SU-DHL-6 (cell line): Measurements from ENCODE around the gene CDC16.

Experiments used
- H2AFZ ChIP-seq: fragments of 200-600 bp; sonication (generic); 2 replicates; pipeline ENCODE4 v1.6.1; 2014; ENCODE audit warnings: low read depth, mild to moderate bottlenecking, moderate library complexity, mixed read lengths, antibody characterized with exemption, low read length; ENCODE audit not compliant: severe bottlenecking
- H3F3A ChIP-seq: fragments of 200-600 bp; shearing (Covaris generic); 2 replicates; pipeline ENCODE4 v1.6.0; 2016; ENCODE audit warnings: antibody characterized with exemption, mild to moderate bottlenecking; ENCODE audit not compliant: insufficient read depth
- H3K27ac ChIP-seq: fragments of 200-600 bp; sonication (generic); 2 replicates; pipeline ENCODE4 v1.5.1; 2016; ENCODE audit warnings: low read depth, mild to moderate bottlenecking, low read length, moderate library complexity, mixed read lengths
- H3K27me3 ChIP-seq: fragments of 200-600 bp; sonication (generic), shearing (Covaris generic); 2 replicates; pipeline ENCODE4 v1.6.0; 2014; ENCODE audit warnings: mild to moderate bottlenecking, low read length
- H3K36me3 ChIP-seq: fragments of 200-600 bp; sonication (generic); 2 replicates; pipeline ENCODE4 v1.6.1; 2014; ENCODE audit warnings: mild to moderate bottlenecking, low read length, mixed read lengths
- H3K4me2 ChIP-seq: fragments of 300-600, 200-600 bp; shearing (Covaris generic), sonication (generic); 2 replicates; pipeline ENCODE4 v1.6.0; 2014; ENCODE audit warnings: low read length, low read depth, mild to moderate bottlenecking; ENCODE audit not compliant: poor library complexity, severe bottlenecking
- H3K4me3 ChIP-seq: fragments of 200-600 bp; sonication (generic); 2 replicates; pipeline ENCODE4 v1.5.1; 2014; ENCODE audit warnings: antibody characterized with exemption, low read length, mild to moderate bottlenecking, mixed read lengths; ENCODE audit not compliant: insufficient read depth, poor library complexity, severe bottlenecking
- H3K79me2 ChIP-seq: fragments of 200-600 bp; sonication (generic); 2 replicates; pipeline ENCODE4 v1.6.1; 2014; ENCODE audit warnings: mild to moderate bottlenecking, low read length, moderate library complexity; ENCODE audit not compliant: insufficient read depth
- H3K9ac ChIP-seq: fragments of 200-600 bp; sonication (generic); 2 replicates; pipeline ENCODE4 v1.7.0; 2014; ENCODE audit warnings: mild to moderate bottlenecking, low read length
- H3K9me2 ChIP-seq: fragments of 200-600 bp; sonication (generic); replicated peaks from 2 replicates; pipeline ENCODE4 v1.6.1; 2014; ENCODE audit warnings: low read length; ENCODE audit not compliant: insufficient read depth
- H3K9me3 ChIP-seq: fragments of 200-600 bp; sonication (generic); 2 replicates; pipeline ENCODE4 v1.6.1; 2014; ENCODE audit warnings: low read length, mixed read lengths; ENCODE audit not compliant: insufficient read depth
- H4K20me1 ChIP-seq: fragments of 200-600 bp; sonication (generic); 2 replicates; pipeline ENCODE4 v1.6.1; 2014; ENCODE audit warnings: low read depth, mild to moderate bottlenecking, antibody characterized with exemption, low read length, moderate library complexity, mixed read lengths
- EZH2phosphoT487 ChIP-seq: fragments of 200-600 bp; sonication (generic), shearing (Covaris generic); conservative IDR thresholded peaks from 2 replicates; pipeline ENCODE4 v1.6.1; 2018; ENCODE audit warnings: mild to moderate bottlenecking, antibody characterized with exemption, low read length, moderate library complexity, mixed read lengths
- TF ChIP-seq, protein P1 (sequence below): fragments of 200-600 bp; sonication (generic); IDR thresholded peaks from one replicate; pipeline ENCODE4 v1.5.1; 2017; ENCODE audit warnings: antibody characterized with exemption, mild to moderate bottlenecking, low read length, moderate library complexity; ENCODE audit not compliant: insufficient read depth, poor library complexity, severe bottlenecking

CDC16 gene

DNA sequence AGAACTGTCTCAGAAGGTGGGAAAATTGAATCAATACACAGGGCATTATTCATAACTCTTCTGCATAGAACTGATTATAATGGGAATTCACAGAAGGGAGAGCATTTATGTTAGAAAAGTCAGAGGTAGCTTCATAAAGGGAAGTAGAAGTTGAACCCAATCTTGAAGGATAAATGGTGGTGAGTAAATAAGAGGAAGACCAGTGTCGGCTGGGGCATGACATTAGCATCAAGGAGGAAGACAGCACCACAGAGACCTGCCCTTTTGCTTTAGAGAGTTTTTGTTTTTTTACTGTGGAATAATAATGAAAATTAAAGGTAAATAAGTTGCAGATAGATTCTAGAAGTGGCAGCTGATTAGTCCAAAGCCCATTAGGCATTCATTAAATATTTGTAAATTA lies 21.9 kb downstream of the CDC16 start:
- Histone ChIP-seq H3K27me3 (no peaks in the 10 kb centered on the region), H3K9me2 (no peaks in the 10 kb centered on the region), H3K4me2 (no peak overlapping the region), H2AFZ (no peak overlapping the region), H3K27ac (no peak overlapping the region), H3K9me3 (no peaks in the 10 kb centered on the region), H3K9ac (no peak overlapping the region), H3K4me3 (no peak overlapping the region), H3F3A (no peaks in the 10 kb centered on the region), H4K20me1 (no peaks in the 10 kb centered on the region), H3K36me3 (peaks cover 51% of the 10 kb centered on the region), H3K79me2 (no peaks in the 10 kb centered on the region)
- no peak for TF ChIP-seq EZH2phosphoT487
- TF ChIP-seq, protein P1, sequence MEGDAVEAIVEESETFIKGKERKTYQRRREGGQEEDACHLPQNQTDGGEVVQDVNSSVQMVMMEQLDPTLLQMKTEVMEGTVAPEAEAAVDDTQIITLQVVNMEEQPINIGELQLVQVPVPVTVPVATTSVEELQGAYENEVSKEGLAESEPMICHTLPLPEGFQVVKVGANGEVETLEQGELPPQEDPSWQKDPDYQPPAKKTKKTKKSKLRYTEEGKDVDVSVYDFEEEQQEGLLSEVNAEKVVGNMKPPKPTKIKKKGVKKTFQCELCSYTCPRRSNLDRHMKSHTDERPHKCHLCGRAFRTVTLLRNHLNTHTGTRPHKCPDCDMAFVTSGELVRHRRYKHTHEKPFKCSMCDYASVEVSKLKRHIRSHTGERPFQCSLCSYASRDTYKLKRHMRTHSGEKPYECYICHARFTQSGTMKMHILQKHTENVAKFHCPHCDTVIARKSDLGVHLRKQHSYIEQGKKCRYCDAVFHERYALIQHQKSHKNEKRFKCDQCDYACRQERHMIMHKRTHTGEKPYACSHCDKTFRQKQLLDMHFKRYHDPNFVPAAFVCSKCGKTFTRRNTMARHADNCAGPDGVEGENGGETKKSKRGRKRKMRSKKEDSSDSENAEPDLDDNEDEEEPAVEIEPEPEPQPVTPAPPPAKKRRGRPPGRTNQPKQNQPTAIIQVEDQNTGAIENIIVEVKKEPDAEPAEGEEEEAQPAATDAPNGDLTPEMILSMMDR, result no peak

DNA sequence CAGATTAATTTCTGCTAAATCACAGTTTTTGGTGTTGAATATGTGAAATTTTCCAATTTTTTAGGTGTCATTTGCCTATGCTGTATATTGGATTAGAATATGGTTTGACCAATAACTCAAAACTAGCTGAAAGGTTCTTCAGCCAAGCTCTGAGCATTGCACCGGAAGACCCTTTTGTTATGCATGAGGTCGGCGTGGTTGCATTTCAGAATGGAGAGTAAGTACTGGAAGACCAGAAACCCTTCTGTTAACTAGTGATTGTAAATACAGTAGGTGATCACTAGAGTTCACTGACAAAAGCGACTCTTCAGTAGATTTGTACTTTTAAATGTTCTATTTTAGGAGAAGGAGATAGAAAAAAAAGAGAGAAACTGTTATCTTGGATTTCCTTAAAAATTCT lies 22.3 kb downstream of the CDC16 start:
- Histone ChIP-seq H3K4me3 (no peak overlapping the region), H3K79me2 (no peaks in the 10 kb centered on the region), H3K27ac (no peak overlapping the region), H4K20me1 (no peaks in the 10 kb centered on the region), H3K9ac (no peak overlapping the region), H3F3A (no peaks in the 10 kb centered on the region), H3K36me3 (peaks cover 56% of the 10 kb centered on the region), H3K27me3 (no peaks in the 10 kb centered on the region), H2AFZ (no peak overlapping the region), H3K9me3 (no peaks in the 10 kb centered on the region), H3K4me2 (no peak overlapping the region), H3K9me2 (no peaks in the 10 kb centered on the region)
- TF ChIP-seq, protein P1, result no peak
- no peak for TF ChIP-seq EZH2phosphoT487

DNA sequence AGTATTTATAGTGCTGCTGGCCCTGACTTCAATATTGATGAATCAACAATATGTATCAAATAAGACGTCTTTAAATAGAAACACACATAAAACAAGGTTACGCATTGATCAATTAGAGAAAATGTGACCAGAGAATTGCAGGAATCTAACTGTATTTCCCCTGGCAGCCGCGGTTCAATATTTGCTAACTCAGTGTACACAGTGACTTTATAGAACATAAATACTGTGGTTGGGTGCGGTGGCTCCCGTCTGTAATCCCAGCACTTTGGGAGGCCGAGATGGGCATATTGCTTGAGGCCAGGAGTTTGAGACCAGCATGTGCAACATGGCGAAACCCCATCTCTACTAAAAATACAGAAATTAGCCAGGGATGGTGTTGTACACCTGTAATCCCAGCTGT lies 23.9 kb downstream of the CDC16 start:
- Histone ChIP-seq H3K4me2 (no peak overlapping the region), H3K27ac (no peak overlapping the region), H3F3A (no peaks in the 10 kb centered on the region)

More for the DNA sequence above, 23.9 kb downstream of the CDC16 start:
- H3K9me2 ChIP-seq, result no peaks in the 10 kb centered on the region
- H3K9me3 ChIP-seq, result no peaks in the 10 kb centered on the region
- TF ChIP-seq EZH2phosphoT487, result no peak
- TF ChIP-seq, protein P1, result no peak
- no peaks in the 10 kb centered on the region for H4K20me1 ChIP-seq
- H3K36me3 ChIP-seq, result peaks cover 64% of the 10 kb centered on the region
- no peak overlapping the region for H3K9ac ChIP-seq
- H3K79me2 ChIP-seq, result no peaks in the 10 kb centered on the region
- no peaks in the 10 kb centered on the region for H3K27me3 ChIP-seq
- H3K4me3 ChIP-seq, result no peak overlapping the region
- no peak overlapping the region for H2AFZ ChIP-seq
